Liver (tissue), 3 donors: ENCODE data around the gene RBBP6.

Experiments used
- GABPA ChIP-seq, 2 donors: IDR thresholded peaks in 1 of 2; conservative IDR thresholded peaks in 1 of 2; 2 replicates each; pipeline ENCODE4 v1.6.1; 2016; ENCODE audit warnings: antibody characterized with exemption in 2 of 2, mild to moderate bottlenecking in 1 of 2, moderate library complexity in 1 of 2
- JUND ChIP-seq, 2 donors: IDR thresholded peaks; 2 replicates each; pipeline ENCODE4 v1.6.1; 2016; ENCODE audit warnings: antibody characterized with exemption in 2 of 2
- RAD21 ChIP-seq, 2 donors: IDR thresholded peaks; 2 replicates each; pipeline ENCODE4 v1.6.1; 2016; ENCODE audit warnings: antibody characterized with exemption in 2 of 2, mild to moderate bottlenecking in 2 of 2
- RXRA ChIP-seq, 2 donors: IDR thresholded peaks; 2 replicates each; pipeline ENCODE4 v1.6.1; 2017 to 2018; ENCODE audit warnings: antibody characterized with exemption in 2 of 2, mild to moderate bottlenecking in 1 of 2
- TAF1 ChIP-seq: conservative IDR thresholded peaks from 2 replicates; pipeline ENCODE4 v1.6.1; 2016; ENCODE audit warnings: antibody characterized with exemption, mild to moderate bottlenecking
- YY1 ChIP-seq: IDR thresholded peaks from 2 replicates; pipeline ENCODE4 v1.6.1; 2016; ENCODE audit warnings: antibody characterized with exemption, mild to moderate bottlenecking
- TF ChIP-seq, protein P1 (sequence below): fragments of 150-350 bp; IDR thresholded peaks from 2 replicates; pipeline ENCODE4 v1.5.1; 2017; ENCODE audit warnings: improper control_type of control experiment, low read depth, low read length; ENCODE audit not compliant: missing input control
- TF ChIP-seq, protein P2 (sequence below): IDR thresholded peaks from 2 replicates; pipeline ENCODE4 v1.6.1; 2016; ENCODE audit warnings: antibody characterized with exemption
- TF ChIP-seq, protein P3 (sequence below): IDR thresholded peaks from 2 replicates; pipeline ENCODE4 v1.6.1; 2016; ENCODE audit warnings: antibody characterized with exemption
- TF ChIP-seq, protein P4 (sequence below): IDR thresholded peaks from 2 replicates; pipeline ENCODE4 v1.6.1; 2016; ENCODE audit warnings: antibody characterized with exemption, mild to moderate bottlenecking
- donor health status: healthy.
- donor health status: healthy.

DNA sequence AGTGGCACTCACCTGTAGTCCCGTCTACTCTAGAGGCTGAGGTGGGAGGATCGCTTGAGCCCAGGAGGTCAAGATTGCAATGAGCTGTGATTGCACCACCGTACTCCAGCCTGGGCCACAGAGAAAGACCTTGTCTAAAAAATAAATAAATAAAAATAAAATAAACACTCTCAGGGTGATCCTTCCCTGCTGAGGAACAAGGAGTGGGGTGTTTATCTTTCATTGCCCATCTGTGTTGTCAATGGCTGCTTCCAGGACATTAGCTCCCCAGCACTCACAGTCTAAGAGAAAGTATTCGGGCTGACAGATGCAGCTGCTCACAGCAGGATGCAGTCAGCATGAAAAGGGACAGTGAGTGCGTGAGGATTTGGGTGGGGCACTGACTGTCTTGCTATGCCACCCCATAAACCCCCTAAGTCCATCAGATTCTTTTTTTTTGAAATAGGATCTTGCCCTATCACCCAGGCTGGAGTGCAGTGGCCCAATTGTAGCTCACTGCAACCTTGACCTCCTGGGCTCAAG lies 31.3 kb upstream of the RBBP6 start:
- TF ChIP-seq TAF1 (no peak), RAD21 (IDR thresholded peaks at IDR 0.05) (no peak), RXRA (IDR thresholded peaks at IDR 0.05) (no peak), JUND (IDR thresholded peaks at IDR 0.05) (no peak), YY1 (no peak), GABPA (IDR thresholded peaks at IDR 0.05 in 1 of 2, conservative IDR thresholded peaks at IDR 0.05 in 1 of 2) (no peak)
- TF ChIP-seq, protein P1, sequence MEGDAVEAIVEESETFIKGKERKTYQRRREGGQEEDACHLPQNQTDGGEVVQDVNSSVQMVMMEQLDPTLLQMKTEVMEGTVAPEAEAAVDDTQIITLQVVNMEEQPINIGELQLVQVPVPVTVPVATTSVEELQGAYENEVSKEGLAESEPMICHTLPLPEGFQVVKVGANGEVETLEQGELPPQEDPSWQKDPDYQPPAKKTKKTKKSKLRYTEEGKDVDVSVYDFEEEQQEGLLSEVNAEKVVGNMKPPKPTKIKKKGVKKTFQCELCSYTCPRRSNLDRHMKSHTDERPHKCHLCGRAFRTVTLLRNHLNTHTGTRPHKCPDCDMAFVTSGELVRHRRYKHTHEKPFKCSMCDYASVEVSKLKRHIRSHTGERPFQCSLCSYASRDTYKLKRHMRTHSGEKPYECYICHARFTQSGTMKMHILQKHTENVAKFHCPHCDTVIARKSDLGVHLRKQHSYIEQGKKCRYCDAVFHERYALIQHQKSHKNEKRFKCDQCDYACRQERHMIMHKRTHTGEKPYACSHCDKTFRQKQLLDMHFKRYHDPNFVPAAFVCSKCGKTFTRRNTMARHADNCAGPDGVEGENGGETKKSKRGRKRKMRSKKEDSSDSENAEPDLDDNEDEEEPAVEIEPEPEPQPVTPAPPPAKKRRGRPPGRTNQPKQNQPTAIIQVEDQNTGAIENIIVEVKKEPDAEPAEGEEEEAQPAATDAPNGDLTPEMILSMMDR = no peak
- TF ChIP-seq, protein P2, sequence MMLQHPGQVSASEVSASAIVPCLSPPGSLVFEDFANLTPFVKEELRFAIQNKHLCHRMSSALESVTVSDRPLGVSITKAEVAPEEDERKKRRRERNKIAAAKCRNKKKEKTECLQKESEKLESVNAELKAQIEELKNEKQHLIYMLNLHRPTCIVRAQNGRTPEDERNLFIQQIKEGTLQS = no peak
- TF ChIP-seq, protein P3, sequence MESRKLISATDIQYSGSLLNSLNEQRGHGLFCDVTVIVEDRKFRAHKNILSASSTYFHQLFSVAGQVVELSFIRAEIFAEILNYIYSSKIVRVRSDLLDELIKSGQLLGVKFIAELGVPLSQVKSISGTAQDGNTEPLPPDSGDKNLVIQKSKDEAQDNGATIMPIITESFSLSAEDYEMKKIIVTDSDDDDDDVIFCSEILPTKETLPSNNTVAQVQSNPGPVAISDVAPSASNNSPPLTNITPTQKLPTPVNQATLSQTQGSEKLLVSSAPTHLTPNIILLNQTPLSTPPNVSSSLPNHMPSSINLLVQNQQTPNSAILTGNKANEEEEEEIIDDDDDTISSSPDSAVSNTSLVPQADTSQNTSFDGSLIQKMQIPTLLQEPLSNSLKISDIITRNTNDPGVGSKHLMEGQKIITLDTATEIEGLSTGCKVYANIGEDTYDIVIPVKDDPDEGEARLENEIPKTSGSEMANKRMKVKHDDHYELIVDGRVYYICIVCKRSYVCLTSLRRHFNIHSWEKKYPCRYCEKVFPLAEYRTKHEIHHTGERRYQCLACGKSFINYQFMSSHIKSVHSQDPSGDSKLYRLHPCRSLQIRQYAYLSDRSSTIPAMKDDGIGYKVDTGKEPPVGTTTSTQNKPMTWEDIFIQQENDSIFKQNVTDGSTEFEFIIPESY = no peak
- TF ChIP-seq, protein P4, sequence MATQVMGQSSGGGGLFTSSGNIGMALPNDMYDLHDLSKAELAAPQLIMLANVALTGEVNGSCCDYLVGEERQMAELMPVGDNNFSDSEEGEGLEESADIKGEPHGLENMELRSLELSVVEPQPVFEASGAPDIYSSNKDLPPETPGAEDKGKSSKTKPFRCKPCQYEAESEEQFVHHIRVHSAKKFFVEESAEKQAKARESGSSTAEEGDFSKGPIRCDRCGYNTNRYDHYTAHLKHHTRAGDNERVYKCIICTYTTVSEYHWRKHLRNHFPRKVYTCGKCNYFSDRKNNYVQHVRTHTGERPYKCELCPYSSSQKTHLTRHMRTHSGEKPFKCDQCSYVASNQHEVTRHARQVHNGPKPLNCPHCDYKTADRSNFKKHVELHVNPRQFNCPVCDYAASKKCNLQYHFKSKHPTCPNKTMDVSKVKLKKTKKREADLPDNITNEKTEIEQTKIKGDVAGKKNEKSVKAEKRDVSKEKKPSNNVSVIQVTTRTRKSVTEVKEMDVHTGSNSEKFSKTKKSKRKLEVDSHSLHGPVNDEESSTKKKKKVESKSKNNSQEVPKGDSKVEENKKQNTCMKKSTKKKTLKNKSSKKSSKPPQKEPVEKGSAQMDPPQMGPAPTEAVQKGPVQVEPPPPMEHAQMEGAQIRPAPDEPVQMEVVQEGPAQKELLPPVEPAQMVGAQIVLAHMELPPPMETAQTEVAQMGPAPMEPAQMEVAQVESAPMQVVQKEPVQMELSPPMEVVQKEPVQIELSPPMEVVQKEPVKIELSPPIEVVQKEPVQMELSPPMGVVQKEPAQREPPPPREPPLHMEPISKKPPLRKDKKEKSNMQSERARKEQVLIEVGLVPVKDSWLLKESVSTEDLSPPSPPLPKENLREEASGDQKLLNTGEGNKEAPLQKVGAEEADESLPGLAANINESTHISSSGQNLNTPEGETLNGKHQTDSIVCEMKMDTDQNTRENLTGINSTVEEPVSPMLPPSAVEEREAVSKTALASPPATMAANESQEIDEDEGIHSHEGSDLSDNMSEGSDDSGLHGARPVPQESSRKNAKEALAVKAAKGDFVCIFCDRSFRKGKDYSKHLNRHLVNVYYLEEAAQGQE = no peak
